Fibroblast of skin of right biceps (primary cell): Measurements from ENCODE around the gene CIAO2B.

Experiments
- DNase-seq: peaks from one replicate; pipeline ENCODE4 v3.0.0-alpha.2; 2013

The CIAO2B gene

GRCh38 chr16:66919569-66920298 is 14.5 kb downstream of the CIAO2B start:
- DNase-seq = no peak

GRCh38 chr16:66918803-66919568 is 15.2 kb downstream of the CIAO2B start, which contains the start of gene CDH16:
Gene CDH16 (minus strand): TSS chr16:66918885. CDS start chr16:66918065, 820 bp downstream.
- no peak for DNase-seq

GRCh38 chr16:66918355-66918754 is 15.8 kb downstream of the CIAO2B start:
- DNase-seq = no peak

GRCh38 chr16:66917741-66918140 is 16.5 kb downstream of the CIAO2B start:
- no peak for DNase-seq

GRCh38 chr16:66916518-66916917 is 17.7 kb downstream of the CIAO2B start:
- no peak for DNase-seq

GRCh38 chr16:66915041-66915440 is 19.2 kb downstream of the CIAO2B start:
- no peak for DNase-seq

- no peak for DNase-seq
These were observed 19.7 kb downstream of the CIAO2B start for GRCh38 chr16:66914541-66914940.

- DNase-seq = no peak
These were observed 20.5 kb downstream of the CIAO2B start for GRCh38 chr16:66913711-66914110.

GRCh38 chr16:66913081-66913480 is 21.1 kb downstream of the CIAO2B start:
- no peak for DNase-seq

- DNase-seq = no peak
These were observed 22.4 kb downstream of the CIAO2B start for GRCh38 chr16:66911801-66912200.

GRCh38 chr16:66911112-66911511 is 23.1 kb downstream of the CIAO2B start:
- DNase-seq = no peak

GRCh38 chr16:66910175-66910940 is 23.8 kb downstream of the CIAO2B start:
- no peak for DNase-seq

GRCh38 chr16:66908762-66909559 is 25.2 kb downstream of the CIAO2B start:
- no peak for DNase-seq

- DNase-seq = no peak
These were observed 26.1 kb downstream of the CIAO2B start for GRCh38 chr16:66908116-66908515.

- DNase-seq = no peak
These were observed 27.0 kb downstream of the CIAO2B start for GRCh38 chr16:66906916-66907836.

GRCh38 chr16:66905633-66906539 is 28.3 kb downstream of the CIAO2B start:
- peak; percentile 22 for DNase-seq

GRCh38 chr16:66904846-66905632 is 29.2 kb downstream of the CIAO2B start:
- peak; percentile 22 for DNase-seq

- DNase-seq = no peak
These were observed 29.8 kb downstream of the CIAO2B start for GRCh38 chr16:66904428-66904845.
